ENCODE results near the gene C11orf16. TPM values are rescaled to one million over a fixed set of nuclear protein-coding genes. Genes with fewer than 3 reads are reported as not detected.
"Not testable (repeated sequence)": the region's sequence is repeated elsewhere in the genome, so short reads cannot be mapped to it uniquely, and the experiment has no call there.

The C11orf16 gene
- total and polyA plus RNA-seq, 2 of the 8 experiments (the other 6 are each of a cell fraction or from before 2014, with no cell fraction given), result 0.08 TPM; not detected in 1

GRCh38 chr11:8979365-8979764 is 46.6 kb upstream of the C11orf16 start:
- H3K27me3 ChIP-seq (replicated peaks in 1 of 4; ENCODE audit: control insufficient read depth in 3 of 4, extremely low read depth in 1 of 4, insufficient read depth in 3 of 4, low read length in 3 of 4); H3K18ac ChIP-seq (ENCODE audit: extremely low read depth, low read length); H3K4me2 ChIP-seq (ENCODE audit: insufficient read depth in 1 of 2, low read depth in 2 of 2, low read length in 2 of 2); H2AFZ ChIP-seq (ENCODE audit: low read length); H4K91ac ChIP-seq (replicated peaks; ENCODE audit: insufficient read length, low read length); H3K4ac ChIP-seq (replicated peaks; ENCODE audit: insufficient read length, low read depth, low read length); POLR2A ChIA-PET (ENCODE audit: partially characterized antibody); H3K4me1 ChIP-seq (replicated peaks in 1 of 4; ENCODE audit: control insufficient read depth in 3 of 4, insufficient read depth in 4 of 4, low read length in 3 of 4); FAIRE-seq; H2BK120ac ChIP-seq (replicated peaks; ENCODE audit: low read depth, low read length); H2BK5ac ChIP-seq (ENCODE audit: low read depth, low read length); H3K23me2 ChIP-seq (ENCODE audit: low read depth, low read length); DNase-seq (ENCODE audit: low read depth in 1 of 2, low spot score in 2 of 2); H2BK12ac ChIP-seq (ENCODE audit: low read depth, low read length); H4K20me1 ChIP-seq (replicated peaks in 1 of 2; ENCODE audit: control insufficient read depth in 1 of 2, insufficient read depth in 2 of 2, low read length in 2 of 2); H4K8ac ChIP-seq (ENCODE audit: extremely low read depth, insufficient read depth, low read length); H3K9me3 ChIP-seq (ENCODE audit: insufficient read depth in 2 of 2, low read depth in 1 of 2, low read length in 1 of 2); H3K27ac ChIP-seq (ENCODE audit: low read depth, low read length); H3K56ac ChIP-seq (replicated peaks; ENCODE audit: insufficient read length, low read depth, low read length); H3K23ac ChIP-seq (ENCODE audit: insufficient read length); H3K4me3 ChIP-seq (ENCODE audit: extremely low read depth in 1 of 4, insufficient read depth in 2 of 4, low read depth in 3 of 4, low read length in 4 of 4); H2BK20ac ChIP-seq (ENCODE audit: low read length); H4K5ac ChIP-seq (ENCODE audit: insufficient read length, low read depth, low read length); H3K79me2 ChIP-seq (ENCODE audit: control insufficient read depth in 1 of 2, insufficient read depth in 2 of 2, low read length in 2 of 2); H3K79me1 ChIP-seq (ENCODE audit: low read depth, low read length); H3K14ac ChIP-seq (ENCODE audit: insufficient read length); H2BK15ac ChIP-seq (ENCODE audit: low read length); H3K9ac ChIP-seq (replicated peaks in 1 of 4; ENCODE audit: extremely low read depth in 1 of 4, low read depth in 3 of 4, low read length in 3 of 4); H3K36me3 ChIP-seq (ENCODE audit: control insufficient read depth in 2 of 4, insufficient read depth in 4 of 4, low read length in 3 of 4); H2AK5ac ChIP-seq (ENCODE audit: low read depth, low read length): not testable (repeated sequence)
- CTCF ChIA-PET (ENCODE audit: partially characterized antibody), result interaction anchor here (0.6 kb wide), 1 partner anchor 713 kb away, joined by 3 read pairs; no protein-coding TSS in a partner anchor
- WGBS, 2 experiments (ENCODE audit: extremely low coverage in 1 of 2, insufficient coverage in 1 of 2, insufficient read length in 1 of 2, insufficient replicate concordance in 2 of 2, low coverage in 1 of 2, low lambda C conversion rate in 2 of 2, missing lambda C conversion rate in 1 of 2), result 84% methylated on average over 5 of the region's 7 CpGs; no CpG with 5 or more reads in 1 of the 2 experiments
